ENCODE results near the gene CLRN2.

GRCh38 chr4:17515445-17516407 lies 761 bp downstream of the CLRN2 start:
- TF ChIP-seq KDM4B (IDR thresholded peaks at IDR 0.05; ENCODE audit: borderline replicate concordance in 2 of 2, low read depth in 1 of 2) = no peak
- no peak for TF ChIP-seq ATF7 (IDR thresholded peaks at IDR 0.05)
- no peak for TF ChIP-seq PBX2 (CRISPR knock-in tag; IDR thresholded peaks at IDR 0.05; ENCODE audit: low read depth)
- TF ChIP-seq PBX2 (tag; conservative IDR thresholded peaks at IDR 0.05; ENCODE audit: low read depth) = no peak
- TF ChIP-seq, protein P1, sequence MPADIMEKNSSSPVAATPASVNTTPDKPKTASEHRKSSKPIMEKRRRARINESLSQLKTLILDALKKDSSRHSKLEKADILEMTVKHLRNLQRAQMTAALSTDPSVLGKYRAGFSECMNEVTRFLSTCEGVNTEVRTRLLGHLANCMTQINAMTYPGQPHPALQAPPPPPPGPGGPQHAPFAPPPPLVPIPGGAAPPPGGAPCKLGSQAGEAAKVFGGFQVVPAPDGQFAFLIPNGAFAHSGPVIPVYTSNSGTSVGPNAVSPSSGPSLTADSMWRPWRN (IDR thresholded peaks at IDR 0.05; ENCODE audit: low read depth) = no peak
- no peak for TF ChIP-seq NFRKB (IDR thresholded peaks at IDR 0.05; ENCODE audit: low read depth)
- no peak for TF ChIP-seq CHD2 (IDR thresholded peaks at IDR 0.05; ENCODE audit: low read depth, low read length)
- no peak for TF ChIP-seq ZC3H11A (IDR thresholded peaks at IDR 0.05; ENCODE audit: low read depth, low read length)
- no peak for TF ChIP-seq SRSF1 (IDR thresholded peaks at IDR 0.05; ENCODE audit: low read depth, low read length)
- TF ChIP-seq CTCF (IDR thresholded peaks at IDR 0.05 in 2 of 3, conservative IDR thresholded peaks at IDR 0.05 in 1 of 3; ENCODE audit: insufficient read depth in 2 of 3, low read depth in 1 of 3, low read length in 3 of 3) = no peak
- no peak for TF ChIP-seq EP300 (IDR thresholded peaks at IDR 0.05; ENCODE audit: low read length)
- TF ChIP-seq STAT6 (CRISPR knock-in tag; IDR thresholded peaks at IDR 0.05) = no peak
- TF ChIP-seq DMBX1 (CRISPR knock-in tag; IDR thresholded peaks at IDR 0.05; ENCODE audit: borderline replicate concordance) = no peak
- TF ChIP-seq ZNF395 (CRISPR knock-in tag; IDR thresholded peaks at IDR 0.05) = no peak

Measured in K562 (cell line).